LNCaP clone FGC (cell line): ENCODE data around the gene RPL36.

ENCODE experiments used
- DNase-seq: peaks from one replicate; pipeline ENCODE4 v3.0.0-alpha.2; 2011; ENCODE audit warnings: low read depth
- H3K4me3 ChIP-seq: 2 replicates; pipeline ENCODE4 v1.5.1; 2011; ENCODE audit warnings: mild to moderate bottlenecking, low read depth, low read length, control low read depth
- CTCF ChIP-seq: IDR thresholded peaks from 2 replicates; pipeline ENCODE4 v1.5.1; 2012; ENCODE audit warnings: mild to moderate bottlenecking; ENCODE audit not compliant: control insufficient read depth, insufficient read depth; ENCODE audit errors: extremely low read depth

RPL36 gene

GRCh38 chr19:5711025-5711424, 20.9 kb downstream of the RPL36 start:
- no peak for TF ChIP-seq CTCF
- no peak overlapping the region for H3K4me3 ChIP-seq
- DNase-seq = no peak

DNA sequence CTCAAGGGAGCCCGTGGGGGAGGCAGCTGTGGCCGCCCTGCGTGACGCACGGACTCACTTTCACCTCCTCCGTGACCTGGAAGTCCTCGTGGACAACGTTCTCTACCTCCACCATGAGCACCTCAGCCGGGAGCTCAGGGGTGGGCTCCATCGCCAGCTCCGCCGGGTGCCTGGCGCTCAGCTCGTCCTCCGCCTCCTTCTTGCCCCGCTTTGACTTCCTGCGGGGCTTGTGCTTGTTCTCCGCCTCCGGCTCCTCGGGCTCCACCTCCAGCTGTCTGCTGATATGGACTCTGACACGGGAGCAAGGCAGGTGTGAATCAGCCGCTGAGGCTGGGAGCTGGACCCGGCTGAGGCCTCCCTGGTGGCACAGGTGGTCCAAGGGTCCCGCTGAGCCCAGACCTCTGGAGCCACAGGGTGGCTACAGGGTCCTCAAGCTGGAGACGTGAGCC, 21.6 kb downstream of the RPL36 start:
- no peak overlapping the region for H3K4me3 ChIP-seq
- DNase-seq = no peak
- TF ChIP-seq CTCF = no peak

DNA sequence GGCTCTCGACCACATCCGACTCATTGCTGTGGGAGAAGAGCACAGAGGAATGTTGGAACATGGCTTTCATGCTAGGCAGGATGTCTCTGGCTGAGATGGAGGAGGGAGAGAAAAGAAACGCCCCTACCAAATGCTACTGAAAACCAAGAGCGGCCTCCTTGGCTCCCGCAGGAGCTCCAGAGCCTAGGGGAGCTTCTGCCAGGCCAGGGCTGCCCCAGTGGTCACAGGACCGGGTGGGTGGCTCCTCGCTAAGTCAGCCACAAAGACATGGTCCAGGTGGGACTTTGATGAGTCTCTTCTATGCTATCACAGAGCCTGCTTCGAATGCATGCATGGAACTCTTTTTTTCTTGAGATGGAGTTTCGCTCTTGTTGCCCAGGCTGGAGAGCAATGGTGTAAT, 23.1 kb downstream of the RPL36 start:
- TF ChIP-seq CTCF = no peak
- no peak for DNase-seq
- H3K4me3 ChIP-seq = no peak overlapping the region

GRCh38 chr19:5714816-5715215, 24.7 kb downstream of the RPL36 start:
- DNase-seq = no peak
- H3K4me3 ChIP-seq = no peak overlapping the region
- no peak for TF ChIP-seq CTCF

DNA sequence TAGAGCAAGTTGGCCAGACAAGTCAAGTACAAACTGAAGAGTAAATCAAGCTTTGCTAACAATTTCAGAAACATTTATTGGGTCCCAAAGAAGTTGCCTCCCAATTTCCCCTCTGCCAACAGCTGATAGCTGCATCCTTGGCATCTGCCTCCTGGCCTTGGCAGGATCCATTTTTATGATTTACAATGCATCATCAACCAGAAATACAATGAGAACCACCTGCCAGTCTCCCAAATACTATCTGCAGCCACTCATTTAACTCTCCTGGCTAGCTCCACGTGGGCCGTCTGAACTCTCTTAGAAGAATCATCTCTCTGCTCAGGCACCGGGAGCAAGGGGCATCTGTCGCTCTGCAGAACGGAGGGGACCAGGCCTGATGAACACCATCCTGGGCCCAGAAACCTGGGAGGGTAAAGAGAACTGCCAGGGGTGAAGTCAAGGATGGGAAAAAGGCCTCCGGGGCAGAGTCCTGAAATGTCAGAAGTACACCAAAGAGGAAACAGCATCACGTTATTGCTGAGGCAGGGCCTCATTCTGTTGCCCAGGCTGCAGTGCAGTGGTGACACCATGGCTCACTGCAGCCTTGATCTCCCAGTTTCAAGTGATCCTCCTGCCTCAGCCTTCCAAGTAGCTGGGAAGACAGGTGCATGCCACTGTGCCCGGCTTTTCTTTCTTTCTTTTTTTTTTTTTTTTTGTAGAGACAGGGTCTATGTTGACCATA, 27.3 kb downstream of the RPL36 start:
- TF ChIP-seq CTCF = no peak
- H3K4me3 ChIP-seq = peak overlapping the region; percentile 99
- no peak for DNase-seq

DNA sequence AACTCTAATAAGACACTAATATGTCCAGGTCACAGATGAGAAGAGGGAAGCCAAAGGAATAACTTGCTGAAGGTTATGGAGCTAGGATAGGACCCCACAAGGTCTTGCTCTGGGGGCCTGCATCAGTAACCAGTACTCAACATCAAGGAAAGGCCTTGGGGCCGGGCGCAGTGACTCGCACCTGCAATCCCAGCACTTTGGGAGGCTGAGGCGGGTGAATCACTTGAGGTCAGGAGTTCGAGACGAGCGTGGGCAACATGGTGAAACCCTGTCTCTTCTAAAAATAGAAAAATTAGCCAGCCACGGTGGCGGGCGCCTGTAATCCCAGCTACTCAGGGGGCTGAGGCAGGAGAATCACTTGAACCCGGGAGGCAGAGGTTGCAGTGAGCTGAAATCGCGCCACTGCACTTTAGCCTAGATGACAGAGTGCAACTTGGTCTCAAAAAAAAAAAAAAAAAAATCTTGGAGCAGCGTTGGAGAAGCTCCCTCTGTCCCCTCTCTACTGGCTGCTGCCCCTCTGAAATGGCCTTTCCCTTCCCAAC, 28.0 kb downstream of the RPL36 start:
- no peak for DNase-seq
- H3K4me3 ChIP-seq = peak overlapping the region; percentile 99
- no peak for TF ChIP-seq CTCF
